Measurements from ENCODE around the gene HES4. TPM values are rescaled to one million over a fixed set of nuclear protein-coding genes. Genes with fewer than 3 reads are reported as not detected.

The HES4 gene
- polyA plus RNA-seq, 1 donor (not counting 4 experiments of a cell fraction or from before 2014, with no cell fraction given), result 3.0 TPM

DNA sequence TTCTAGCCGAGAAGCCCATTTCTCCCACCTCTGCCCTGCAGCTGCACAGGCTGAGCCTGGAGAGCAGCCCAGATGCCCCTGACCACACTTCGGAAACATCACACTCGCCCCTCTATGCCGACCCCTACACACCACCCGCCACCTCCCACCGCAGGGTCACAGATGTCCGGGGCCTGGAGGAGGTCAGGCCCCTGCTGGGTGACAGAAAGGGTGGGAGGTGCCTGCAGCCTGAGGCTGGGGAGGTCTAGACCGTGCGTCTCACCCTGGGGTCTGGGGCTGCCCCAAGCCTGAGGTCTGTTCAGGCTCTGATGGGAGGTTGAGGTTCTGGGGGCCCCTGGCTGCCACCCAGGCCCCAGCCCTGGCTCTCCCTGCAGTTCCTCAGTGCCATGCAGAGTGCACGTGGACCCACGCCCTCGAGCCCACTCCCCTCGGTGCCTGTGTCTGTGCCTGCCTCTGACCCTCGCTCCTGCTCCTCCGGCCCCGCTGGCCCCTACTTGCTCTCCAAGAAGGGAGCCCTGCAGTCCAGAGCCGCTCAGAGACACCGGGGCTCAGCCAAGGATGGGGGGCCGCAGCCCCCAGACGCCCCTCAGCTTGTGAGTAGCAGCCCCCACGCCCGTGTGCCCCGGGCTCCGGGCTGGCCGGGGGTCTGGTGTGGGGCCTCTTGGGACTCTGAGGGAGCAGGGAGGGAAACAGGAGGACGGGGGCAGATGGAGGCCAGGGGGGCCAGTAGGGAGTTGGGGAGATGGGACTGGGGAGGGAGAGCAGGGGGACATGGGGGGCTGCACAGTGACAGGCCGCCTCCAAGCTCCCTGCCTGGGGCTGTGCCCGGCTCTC lies 26.2 kb downstream of the HES4 start:
- no peaks in the 10 kb centered on the region for H3K9me3 ChIP-seq (ENCODE audit: control insufficient read depth, low read depth, low read length)
- H3K4me1 ChIP-seq (ENCODE audit: control insufficient read depth, extremely low read depth, insufficient read depth, low read length), result peaks cover 4% of the 10 kb centered on the region
- no peak overlapping the region for H3K4me3 ChIP-seq (ENCODE audit: control insufficient read depth in 2 of 3, extremely low read depth in 1 of 3, insufficient read depth in 2 of 3, low read depth in 1 of 3, low read length in 3 of 3)
- TF ChIP-seq, protein P1, sequence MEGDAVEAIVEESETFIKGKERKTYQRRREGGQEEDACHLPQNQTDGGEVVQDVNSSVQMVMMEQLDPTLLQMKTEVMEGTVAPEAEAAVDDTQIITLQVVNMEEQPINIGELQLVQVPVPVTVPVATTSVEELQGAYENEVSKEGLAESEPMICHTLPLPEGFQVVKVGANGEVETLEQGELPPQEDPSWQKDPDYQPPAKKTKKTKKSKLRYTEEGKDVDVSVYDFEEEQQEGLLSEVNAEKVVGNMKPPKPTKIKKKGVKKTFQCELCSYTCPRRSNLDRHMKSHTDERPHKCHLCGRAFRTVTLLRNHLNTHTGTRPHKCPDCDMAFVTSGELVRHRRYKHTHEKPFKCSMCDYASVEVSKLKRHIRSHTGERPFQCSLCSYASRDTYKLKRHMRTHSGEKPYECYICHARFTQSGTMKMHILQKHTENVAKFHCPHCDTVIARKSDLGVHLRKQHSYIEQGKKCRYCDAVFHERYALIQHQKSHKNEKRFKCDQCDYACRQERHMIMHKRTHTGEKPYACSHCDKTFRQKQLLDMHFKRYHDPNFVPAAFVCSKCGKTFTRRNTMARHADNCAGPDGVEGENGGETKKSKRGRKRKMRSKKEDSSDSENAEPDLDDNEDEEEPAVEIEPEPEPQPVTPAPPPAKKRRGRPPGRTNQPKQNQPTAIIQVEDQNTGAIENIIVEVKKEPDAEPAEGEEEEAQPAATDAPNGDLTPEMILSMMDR (optimal IDR thresholded peaks at IDR 0.05 in 1 of 3, IDR thresholded peaks at IDR 0.05 in 1 of 3, conservative IDR thresholded peaks at IDR 0.05 in 1 of 3; ENCODE audit: extremely low read depth in 1 of 3, insufficient read depth in 2 of 3, low read length in 3 of 3), result no peak
- TF ChIP-seq EZH2 (IDR thresholded peaks at IDR 0.05; ENCODE audit: low read length), result no peak
- FAIRE-seq, result no peak
- H3K9me1 ChIP-seq (ENCODE audit: control insufficient read depth, extremely low read depth, insufficient read depth, low read length), result no peaks in the 10 kb centered on the region
- H3K27ac ChIP-seq (ENCODE audit: control insufficient read depth, insufficient read depth, low read length), result no peak overlapping the region
- no peak overlapping the region for H3K9ac ChIP-seq (ENCODE audit: control insufficient read depth, extremely low read depth, insufficient read depth, low read length)
- H4K20me1 ChIP-seq (ENCODE audit: control insufficient read depth, extremely low read depth, insufficient read depth, low read length), result no peaks in the 10 kb centered on the region
- H3K36me3 ChIP-seq (ENCODE audit: control insufficient read depth in 2 of 2, extremely low read depth in 1 of 2, insufficient read depth in 2 of 2, low read length in 2 of 2), result peaks cover 0 to 3% of the 10 kb centered on the region in 2 experiments
- H3K4me2 ChIP-seq (ENCODE audit: control insufficient read depth, extremely low read depth, insufficient read depth, low read depth, low read length), result no peak overlapping the region
- no peaks in the 10 kb centered on the region for H3K79me2 ChIP-seq (ENCODE audit: control insufficient read depth, insufficient read depth, low read length)
- dilution Hi-C loops (cut with MboI; ENCODE audit: extremely low pct_ligation_motif_present, low sequenced_read_pairs), result no loop called here
- DNase-seq (ENCODE audit: low read depth, low spot score), result no peak
- H2AFZ ChIP-seq (ENCODE audit: control insufficient read depth, low read length), result no peak overlapping the region
- H3K27me3 ChIP-seq (ENCODE audit: control insufficient read depth, extremely low read depth, insufficient read depth, low read length), result no peaks in the 10 kb centered on the region

DNA sequence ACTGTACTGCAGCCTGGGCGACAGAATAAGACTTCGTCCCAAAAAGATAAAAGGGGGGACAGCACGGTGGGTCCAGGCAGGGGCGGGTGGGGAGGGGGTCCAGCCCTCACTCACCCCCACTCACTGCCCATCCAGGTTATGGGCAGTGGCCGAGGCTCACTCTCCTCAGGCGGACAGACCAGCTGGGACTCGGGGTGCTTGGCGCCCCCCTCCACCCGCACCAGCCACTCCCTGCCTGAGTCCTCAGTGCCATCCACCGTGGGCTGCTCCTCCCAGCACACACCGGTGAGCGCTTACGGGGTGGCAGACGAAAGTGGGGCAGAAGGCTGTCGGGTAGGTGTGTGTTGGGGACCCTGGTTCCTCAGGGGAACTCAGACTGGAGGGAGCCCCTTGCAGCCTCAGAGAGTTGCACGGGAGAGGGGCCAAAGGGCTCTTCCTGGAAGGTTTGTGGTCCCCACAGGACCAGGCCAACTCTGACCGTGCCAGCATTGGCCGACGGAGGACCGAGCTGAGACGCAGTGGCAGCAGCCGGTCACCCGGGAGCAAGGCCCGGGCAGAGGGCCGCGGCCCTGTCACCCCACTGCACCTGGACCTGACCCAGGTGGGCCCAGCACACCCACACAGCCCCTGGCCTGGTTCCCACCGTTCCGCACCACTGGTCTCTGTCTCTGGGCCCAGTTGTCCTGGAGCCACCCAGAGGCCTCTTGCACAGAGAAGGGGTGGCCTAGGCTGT lies 27.0 kb downstream of the HES4 start:
- TF ChIP-seq, protein P1 (optimal IDR thresholded peaks at IDR 0.05 in 1 of 3, IDR thresholded peaks at IDR 0.05 in 1 of 3, conservative IDR thresholded peaks at IDR 0.05 in 1 of 3; ENCODE audit: extremely low read depth in 1 of 3, insufficient read depth in 2 of 3, low read length in 3 of 3), result no peak
- TF ChIP-seq EZH2 (IDR thresholded peaks at IDR 0.05; ENCODE audit: low read length), result no peak
- H3K79me2 ChIP-seq (ENCODE audit: control insufficient read depth, insufficient read depth, low read length), result no peaks in the 10 kb centered on the region
- DNase-seq (ENCODE audit: low read depth, low spot score) (no peak), FAIRE-seq (no peak)
- H3K9me1 ChIP-seq (ENCODE audit: control insufficient read depth, extremely low read depth, insufficient read depth, low read length), result no peaks in the 10 kb centered on the region
- no peak overlapping the region for H3K9ac ChIP-seq (ENCODE audit: control insufficient read depth, extremely low read depth, insufficient read depth, low read length)
- dilution Hi-C loops (cut with MboI; ENCODE audit: extremely low pct_ligation_motif_present, low sequenced_read_pairs), result no loop called here
- H3K27ac ChIP-seq (ENCODE audit: control insufficient read depth, insufficient read depth, low read length), result no peak overlapping the region
- no peak overlapping the region for H3K4me3 ChIP-seq (ENCODE audit: control insufficient read depth in 2 of 3, extremely low read depth in 1 of 3, insufficient read depth in 2 of 3, low read depth in 1 of 3, low read length in 3 of 3)
- H3K4me1 ChIP-seq (ENCODE audit: control insufficient read depth, extremely low read depth, insufficient read depth, low read length), result peaks cover 4% of the 10 kb centered on the region
- H4K20me1 ChIP-seq (ENCODE audit: control insufficient read depth, extremely low read depth, insufficient read depth, low read length), result no peaks in the 10 kb centered on the region
- H3K36me3 ChIP-seq (ENCODE audit: control insufficient read depth in 2 of 2, extremely low read depth in 1 of 2, insufficient read depth in 2 of 2, low read length in 2 of 2), result peaks cover 0 to 3% of the 10 kb centered on the region in 2 experiments
- no peaks in the 10 kb centered on the region for H3K9me3 ChIP-seq (ENCODE audit: control insufficient read depth, low read depth, low read length)
- H2AFZ ChIP-seq (ENCODE audit: control insufficient read depth, low read length), result no peak overlapping the region
- H3K4me2 ChIP-seq (ENCODE audit: control insufficient read depth, extremely low read depth, insufficient read depth, low read depth, low read length), result no peak overlapping the region
- H3K27me3 ChIP-seq (ENCODE audit: control insufficient read depth, extremely low read depth, insufficient read depth, low read length), result no peaks in the 10 kb centered on the region
